MM.1S (cell line): ENCODE measurements around the gene TXLNG.

Experiments used
- DNase-seq: peaks from one replicate; pipeline ENCODE4 v3.0.0-alpha.2; 2015
- H2AFZ ChIP-seq: fragments of 300-600 bp; sonication (generic); 2 replicates; pipeline ENCODE4 v1.6.0; 2016; ENCODE audit warnings: antibody characterized with exemption, low read length
- H3F3A ChIP-seq: fragments of 300-600 bp; sonication (generic); 2 replicates; pipeline ENCODE4 v1.6.1; 2016; ENCODE audit warnings: mild to moderate bottlenecking, antibody characterized with exemption, low read length, moderate library complexity, mixed read lengths; ENCODE audit not compliant: insufficient read depth
- H3K27ac ChIP-seq: fragments of 300-600 bp; sonication (generic); 2 replicates; pipeline ENCODE4 v1.5.1; 2016; ENCODE audit warnings: mild to moderate bottlenecking, low read length
- H3K27me3 ChIP-seq: fragments of 300-600 bp; sonication (generic); replicated peaks from 2 replicates; pipeline ENCODE4 v1.6.0; 2016; ENCODE audit warnings: low read length; ENCODE audit not compliant: insufficient read depth
- H3K36me3 ChIP-seq: fragments of 300-600 bp; sonication (generic); replicated peaks from 2 replicates; pipeline ENCODE4 v1.6.1; 2016; ENCODE audit warnings: mild to moderate bottlenecking, low read length, mixed read lengths; ENCODE audit not compliant: insufficient read depth
- H3K4me1 ChIP-seq: fragments of 300-600 bp; sonication (generic); 2 replicates; pipeline ENCODE4 v1.6.1; 2016; ENCODE audit warnings: low read length, mixed read lengths
- H3K4me2 ChIP-seq: fragments of 300-600 bp; sonication (generic); 2 replicates; pipeline ENCODE4 v1.6.0; 2016; ENCODE audit warnings: low read depth, low read length
- H3K4me3 ChIP-seq: fragments of 300-600 bp; sonication (generic); 2 replicates; pipeline ENCODE4 v1.5.1; 2016; ENCODE audit warnings: low read length, mixed read lengths
- H3K79me2 ChIP-seq: fragments of 300-600 bp; sonication (generic); 2 replicates; pipeline ENCODE4 v1.6.1; 2016; ENCODE audit warnings: mixed run types, low read length, mixed read lengths
- H3K9ac ChIP-seq: fragments of 300-600 bp; sonication (generic); 2 replicates; pipeline ENCODE4 v1.6.1; 2016; ENCODE audit warnings: low read length, mixed read lengths
- H3K9me2 ChIP-seq: fragments of 300-600 bp; sonication (generic); replicated peaks from 2 replicates; pipeline ENCODE4 v1.6.1; 2016; ENCODE audit warnings: mild to moderate bottlenecking, low read length, mixed read lengths; ENCODE audit not compliant: insufficient read depth
- H3K9me3 ChIP-seq: fragments of 300-600 bp; sonication (generic); replicated peaks from 2 replicates; pipeline ENCODE4 v1.6.1; 2016; ENCODE audit warnings: mild to moderate bottlenecking, low read length, mixed read lengths; ENCODE audit not compliant: insufficient read depth
- H4K20me1 ChIP-seq: fragments of 300-600 bp; sonication (generic); 2 replicates; pipeline ENCODE4 v1.6.1; 2016; ENCODE audit warnings: mild to moderate bottlenecking, low read length, moderate library complexity, mixed read lengths; ENCODE audit not compliant: insufficient read depth
- EZH2 ChIP-seq: fragments of 300-600 bp; sonication (generic); optimal IDR thresholded peaks from 2 replicates; pipeline ENCODE3; 2017; ENCODE audit warnings: low read depth, mild to moderate bottlenecking, antibody characterized with exemption, low read length, mixed read lengths
- EZH2phosphoT487 ChIP-seq: fragments of 300-600 bp; sonication (generic); IDR thresholded peaks from 2 replicates; pipeline ENCODE4 v1.6.1; 2018; ENCODE audit warnings: antibody characterized with exemption, low read length
- TF ChIP-seq, protein P1 (sequence below): fragments of 300-600 bp; sonication (generic); IDR thresholded peaks from 2 replicates; pipeline ENCODE4 v1.5.1; 2016; ENCODE audit warnings: antibody characterized with exemption, low read length, mixed read lengths

Gene TXLNG

DNA sequence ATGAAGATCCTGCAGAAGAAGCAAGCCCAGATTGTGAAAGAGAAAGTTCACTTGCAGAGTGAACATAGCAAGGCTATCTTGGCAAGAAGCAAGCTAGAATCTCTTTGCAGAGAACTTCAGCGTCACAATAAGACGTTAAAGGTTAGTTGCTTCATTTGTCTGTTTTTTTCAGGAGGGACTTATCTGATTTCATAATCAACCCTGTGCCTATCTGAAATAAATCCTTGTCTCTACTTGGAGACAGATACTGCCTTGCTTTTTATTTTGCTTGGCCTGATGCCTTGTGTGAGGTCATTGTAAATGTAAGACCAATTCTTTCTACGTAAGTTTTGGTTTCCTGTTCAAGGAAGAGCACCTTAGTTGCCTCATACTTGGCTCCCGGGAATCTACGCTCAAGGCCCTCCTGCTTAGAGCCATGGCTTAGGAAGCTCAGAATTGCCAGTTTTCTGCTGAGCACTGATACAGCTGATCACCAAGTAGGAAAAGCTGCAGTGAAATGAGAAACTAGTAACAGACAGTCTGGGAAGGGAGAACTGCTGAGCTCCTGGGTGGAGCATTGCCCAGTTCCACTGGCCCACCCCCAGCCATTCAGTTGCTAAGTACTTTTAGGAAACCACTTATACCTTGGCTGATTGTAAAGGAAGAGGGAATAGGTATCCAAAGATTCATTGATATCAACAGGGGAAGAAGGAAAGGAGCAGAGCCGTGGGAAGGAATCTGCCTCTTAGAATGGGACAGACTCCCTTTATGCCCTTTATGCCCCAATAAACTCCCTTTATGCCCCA is 42.0 kb downstream of the TXLNG start:
- no peak overlapping the region for H3K27ac ChIP-seq
- H3K9me2 ChIP-seq, result no peaks in the 10 kb centered on the region
- H3K27me3 ChIP-seq, result no peaks in the 10 kb centered on the region
- H3F3A ChIP-seq, result no peaks in the 10 kb centered on the region; the same call in 1 of the 2 replicates
- no peak overlapping the region for H3K4me3 ChIP-seq
- no peak for DNase-seq
- no peaks in the 10 kb centered on the region for H3K4me1 ChIP-seq
- no peaks in the 10 kb centered on the region for H4K20me1 ChIP-seq
- no peak overlapping the region for H3K4me2 ChIP-seq
- no peak overlapping the region for H2AFZ ChIP-seq
- H3K9ac ChIP-seq, result no peak overlapping the region
- H3K9me3 ChIP-seq, result no peaks in the 10 kb centered on the region
- no peaks in the 10 kb centered on the region; the same call in 1 of the 2 replicates for H3K36me3 ChIP-seq
- TF ChIP-seq, protein P1, sequence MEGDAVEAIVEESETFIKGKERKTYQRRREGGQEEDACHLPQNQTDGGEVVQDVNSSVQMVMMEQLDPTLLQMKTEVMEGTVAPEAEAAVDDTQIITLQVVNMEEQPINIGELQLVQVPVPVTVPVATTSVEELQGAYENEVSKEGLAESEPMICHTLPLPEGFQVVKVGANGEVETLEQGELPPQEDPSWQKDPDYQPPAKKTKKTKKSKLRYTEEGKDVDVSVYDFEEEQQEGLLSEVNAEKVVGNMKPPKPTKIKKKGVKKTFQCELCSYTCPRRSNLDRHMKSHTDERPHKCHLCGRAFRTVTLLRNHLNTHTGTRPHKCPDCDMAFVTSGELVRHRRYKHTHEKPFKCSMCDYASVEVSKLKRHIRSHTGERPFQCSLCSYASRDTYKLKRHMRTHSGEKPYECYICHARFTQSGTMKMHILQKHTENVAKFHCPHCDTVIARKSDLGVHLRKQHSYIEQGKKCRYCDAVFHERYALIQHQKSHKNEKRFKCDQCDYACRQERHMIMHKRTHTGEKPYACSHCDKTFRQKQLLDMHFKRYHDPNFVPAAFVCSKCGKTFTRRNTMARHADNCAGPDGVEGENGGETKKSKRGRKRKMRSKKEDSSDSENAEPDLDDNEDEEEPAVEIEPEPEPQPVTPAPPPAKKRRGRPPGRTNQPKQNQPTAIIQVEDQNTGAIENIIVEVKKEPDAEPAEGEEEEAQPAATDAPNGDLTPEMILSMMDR, result no peak
- TF ChIP-seq EZH2phosphoT487 (no peak), EZH2 (no peak)
- H3K79me2 ChIP-seq, result no peaks in the 10 kb centered on the region

GRCh38 chrX:16832301-16832700 is 46.0 kb downstream of the TXLNG start:
- H3K36me3 ChIP-seq, result no peaks in the 10 kb centered on the region
- H3K4me2 ChIP-seq, result no peak overlapping the region

GRCh38 chrX:16834806-16835205 is 48.5 kb downstream of the TXLNG start:
- Histone ChIP-seq H3K9ac (no peak overlapping the region), H3K4me3 (no peak overlapping the region), H4K20me1 (no peaks in the 10 kb centered on the region), H3K27me3 (no peaks in the 10 kb centered on the region), H3K4me1 (no peaks in the 10 kb centered on the region), H3F3A (no peaks in the 10 kb centered on the region; the same call in 1 of the 2 replicates), H3K36me3 (no peaks in the 10 kb centered on the region), H3K27ac (no peak overlapping the region), H3K4me2 (no peak overlapping the region), H2AFZ (no peak overlapping the region), H3K79me2 (no peaks in the 10 kb centered on the region), H3K9me3 (no peaks in the 10 kb centered on the region), H3K9me2 (no peaks in the 10 kb centered on the region)
- no peak for TF ChIP-seq EZH2
- TF ChIP-seq EZH2phosphoT487, result no peak
- TF ChIP-seq, protein P1, result no peak
- no peak for DNase-seq

More at GRCh38 chrX:16832301-16832700, 46.0 kb downstream of the TXLNG start:
- Histone ChIP-seq H3F3A (no peaks in the 10 kb centered on the region; the same call in 1 of the 2 replicates), H3K27me3 (no peaks in the 10 kb centered on the region), H3K9me3 (no peaks in the 10 kb centered on the region), H4K20me1 (no peaks in the 10 kb centered on the region), H3K9ac (no peak overlapping the region), H3K9me2 (no peaks in the 10 kb centered on the region), H3K79me2 (no peaks in the 10 kb centered on the region), H3K27ac (no peak overlapping the region), H3K4me3 (no peak overlapping the region), H3K4me1 (no peaks in the 10 kb centered on the region), H2AFZ (no peak overlapping the region)
- TF ChIP-seq EZH2phosphoT487 (no peak), EZH2 (no peak)
- TF ChIP-seq, protein P1, result no peak
- DNase-seq, result no peak
